Activated CD8-positive, alpha-beta memory T cell treated with anti-CD3 and anti-CD28 coated beads, Interleukin-2, amount 10 ng/mL, durations not matched to agents 7 days and 5 days (primary cell): ENCODE data around the gene KIF22. TPM values are rescaled to one million over a fixed set of nuclear protein-coding genes. Genes with fewer than 3 reads are reported as not detected.

Experiments
- ATAC-seq: fragments of 150-1000 bp; cut with Tn5 transposase; one replicate; pipeline ENCODE4 v1.10.0; 2021; ENCODE audit warnings: moderate library complexity
- CTCF ChIA-PET: fragments of 350-600 bp; sonication (Branson Sonifier 250); formaldehyde crosslinking; loops from one replicate; lab custom pipeline; 2021; ENCODE audit warnings: antibody characterized with exemption; lab: Charles Lee
- DNase-seq: peaks from one replicate; pipeline ENCODE4 v3.0.0-alpha.2; 2020
- H3K27ac Mint-ChIP-seq: one replicate; pipeline ENCODE4 v1.8.0; 2021; ENCODE audit warnings: mild to moderate bottlenecking, mixed read lengths
- H3K27me3 Mint-ChIP-seq: one replicate; pipeline ENCODE4 v1.8.0; 2021; ENCODE audit warnings: mixed read lengths
- H3K36me3 Mint-ChIP-seq: one replicate; pipeline ENCODE4 v1.8.0; 2021; ENCODE audit warnings: mild to moderate bottlenecking, mixed read lengths
- H3K4me1 Mint-ChIP-seq: one replicate; pipeline ENCODE4 v1.8.0; 2021; ENCODE audit warnings: mixed read lengths
- H3K4me3 Mint-ChIP-seq: one replicate; pipeline ENCODE4 v1.8.0; 2021; ENCODE audit warnings: mild to moderate bottlenecking, moderate library complexity, mixed read lengths
- H3K9me3 Mint-ChIP-seq: one replicate; pipeline ENCODE4 v1.8.0; 2022; ENCODE audit warnings: low read depth, mixed read lengths
- total RNA-seq, 2 experiments: library from RNA; stranded (reverse); gene quantifications; one replicate each; pipeline ENCODE4 v1.2.3, GENCODE V29; 2021

KIF22 gene
- total RNA-seq, 2 experiments from 2014 or later: 205 to 266 TPM

DNA sequence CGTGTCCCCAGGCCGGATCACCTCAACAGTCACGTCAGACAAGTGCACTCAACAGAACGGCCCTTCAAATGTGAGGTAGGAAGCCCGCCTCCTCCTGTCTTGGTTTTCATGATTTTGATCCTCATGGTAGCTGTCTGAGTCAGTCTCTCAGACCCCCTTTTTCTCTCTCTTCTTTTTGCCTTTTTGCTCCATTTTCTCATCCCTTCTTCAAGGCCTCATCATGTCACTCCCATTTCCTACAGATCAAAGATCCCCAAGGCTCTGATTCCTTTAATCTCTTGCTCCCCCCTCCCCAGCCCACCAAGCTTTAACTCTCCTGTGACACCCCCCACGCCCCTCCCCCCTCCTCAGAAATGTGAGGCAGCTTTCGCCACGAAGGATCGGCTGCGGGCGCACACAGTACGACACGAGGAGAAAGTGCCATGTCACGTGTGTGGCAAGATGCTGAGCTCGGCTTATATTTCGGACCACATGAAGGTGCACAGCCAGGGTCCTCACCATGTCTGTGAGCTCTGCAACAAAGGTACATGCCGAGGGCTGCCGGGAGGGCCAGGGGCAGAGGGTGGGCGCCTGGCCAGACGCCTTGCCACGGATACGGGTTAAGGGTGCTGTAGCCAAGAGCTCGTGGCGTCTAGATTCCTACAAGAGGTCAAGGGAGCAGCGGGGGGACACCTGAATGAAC lies 17.8 kb downstream of the KIF22 start:
- DNase-seq (peak; percentile 75), ATAC-seq (peak; percentile 10)
- peak overlapping the region; percentile 99 for H3K27ac Mint-ChIP-seq
- peaks cover 47% of the 10 kb centered on the region for H3K36me3 Mint-ChIP-seq
- CTCF ChIA-PET: interaction anchor here (0.6 to 3.6 kb wide), 16 partner anchors 11 to 247 kb away, joined by 3 to 87 read pairs (median 4); partner anchors contain the start of genes KIF22, MVP, PAGR1 and TAOK2
- peaks cover 54% of the 10 kb centered on the region for H3K4me1 Mint-ChIP-seq
- H3K9me3 Mint-ChIP-seq: no peaks in the 10 kb centered on the region
- peaks cover 12% of the 10 kb centered on the region for H3K27me3 Mint-ChIP-seq
- peak overlapping the region; percentile 96 for H3K4me3 Mint-ChIP-seq

DNA sequence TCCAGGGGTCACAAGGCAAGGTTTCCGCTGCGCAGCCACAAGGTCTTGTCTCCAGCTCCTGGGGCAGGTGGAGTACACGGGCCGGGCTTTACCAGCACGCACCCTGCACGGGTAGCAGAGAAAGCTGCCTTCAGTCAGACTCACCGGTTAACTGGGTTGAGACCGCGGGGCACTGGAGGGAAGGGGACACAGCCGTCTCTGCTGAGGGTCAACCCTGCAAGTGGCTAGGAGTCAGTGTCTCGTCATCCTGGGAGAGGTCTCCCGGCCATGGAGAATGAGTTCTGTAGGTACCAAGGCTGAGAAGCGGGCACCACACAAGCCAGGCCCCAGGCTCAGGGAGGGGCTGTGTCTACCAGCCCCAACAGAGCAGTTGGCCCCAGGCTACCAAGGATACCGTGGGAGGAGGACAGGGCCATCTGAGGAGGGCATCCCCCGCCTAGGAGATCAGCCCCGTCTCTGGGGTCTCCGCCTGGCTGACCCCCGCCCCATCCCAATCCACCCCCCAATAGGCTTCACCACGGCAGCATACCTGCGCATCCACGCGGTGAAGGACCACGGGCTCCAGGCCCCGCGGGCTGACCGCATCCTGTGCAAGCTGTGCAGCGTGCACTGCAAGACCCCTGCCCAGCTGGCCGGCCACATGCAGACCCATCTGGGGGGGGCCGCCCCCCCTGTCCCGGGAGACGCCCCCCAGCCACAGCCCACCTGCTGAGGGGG lies 18.6 kb downstream of the KIF22 start:
- DNase-seq (peak; percentile 62), ATAC-seq (no peak)
- Mint-ChIP-seq H3K27ac (peak overlapping the region; percentile 99), H3K9me3 (no peaks in the 10 kb centered on the region), H3K27me3 (peaks cover 12% of the 10 kb centered on the region), H3K4me3 (peak overlapping the region; percentile 96), H3K36me3 (peaks cover 42% of the 10 kb centered on the region), H3K4me1 (peaks cover 50% of the 10 kb centered on the region)
- CTCF ChIA-PET: interaction anchor here (1.0 to 3.6 kb wide), 9 partner anchors 10 to 164 kb away, joined by 3 to 87 read pairs (median 9); partner anchors contain the start of genes KIF22, MVP, PAGR1 and TAOK2

DNA sequence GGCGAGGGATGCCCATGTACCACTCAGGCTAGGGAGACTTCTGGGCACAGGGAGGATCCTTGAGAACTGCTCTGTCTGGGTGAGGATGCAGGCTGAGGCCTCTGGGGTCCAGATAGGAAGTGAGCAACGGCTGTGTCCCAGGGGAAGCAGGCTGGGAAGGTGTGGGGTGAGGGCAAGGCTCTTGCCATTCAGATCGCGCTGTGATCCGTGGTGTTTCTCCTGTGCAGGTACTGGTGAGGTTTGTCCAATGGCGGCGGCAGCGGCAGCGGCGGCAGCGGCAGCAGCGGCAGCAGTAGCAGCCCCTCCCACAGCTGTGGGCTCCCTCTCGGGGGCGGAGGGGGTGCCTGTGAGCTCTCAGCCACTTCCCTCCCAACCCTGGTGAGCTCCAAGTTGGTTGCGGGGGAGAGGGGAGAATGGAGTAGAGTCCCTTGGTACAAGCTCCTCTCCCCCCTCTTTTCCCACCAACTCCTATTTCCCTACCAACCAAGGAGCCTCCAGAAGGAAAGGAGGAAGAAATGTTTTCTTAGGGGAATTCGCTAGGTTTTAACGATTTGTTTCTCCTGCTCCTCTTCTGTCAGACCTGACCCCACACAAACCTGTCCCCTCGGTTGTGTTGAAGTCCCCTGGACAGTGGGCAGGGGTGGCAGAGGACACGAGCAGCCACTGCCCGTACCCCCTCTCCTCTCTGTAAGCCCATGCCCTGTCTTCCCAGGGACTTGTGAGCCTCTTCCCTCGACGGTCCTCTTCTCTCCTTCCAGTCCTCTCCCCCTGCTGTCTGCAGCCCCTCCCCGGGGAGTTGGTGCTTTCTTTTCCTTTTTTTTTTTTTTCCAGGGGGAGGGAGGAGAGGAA lies 19.5 kb downstream of the KIF22 start:
- peaks cover 37% of the 10 kb centered on the region for H3K36me3 Mint-ChIP-seq
- CTCF ChIA-PET: interaction anchor here (0.8 to 1.0 kb wide), 3 partner anchors 9 to 110 kb away, joined by 3 to 7 read pairs (median 4); partner anchors contain the start of gene MVP
- no peaks in the 10 kb centered on the region for H3K9me3 Mint-ChIP-seq
- peaks cover 51% of the 10 kb centered on the region for H3K4me1 Mint-ChIP-seq
- ATAC-seq: no peak
- peak overlapping the region; percentile 87 for H3K27ac Mint-ChIP-seq
- peaks cover 12% of the 10 kb centered on the region for H3K27me3 Mint-ChIP-seq
- H3K4me3 Mint-ChIP-seq: peak overlapping the region; percentile 96
- peak; percentile 81 for DNase-seq

- no peaks in the 10 kb centered on the region for H3K9me3 Mint-ChIP-seq
- no peak for DNase-seq
- no peak for ATAC-seq
- peaks cover 52% of the 10 kb centered on the region for H3K4me1 Mint-ChIP-seq
- peaks cover 35% of the 10 kb centered on the region for H3K36me3 Mint-ChIP-seq
- peak overlapping the region; percentile 96 for H3K4me3 Mint-ChIP-seq
- CTCF ChIA-PET: interaction anchor here (1.0 kb wide), 2 partner anchors 26 to 110 kb away, joined by 3 to 4 read pairs; no protein-coding TSS in a partner anchor
- H3K27ac Mint-ChIP-seq: peak overlapping the region; percentile 87
- peaks cover 12% of the 10 kb centered on the region for H3K27me3 Mint-ChIP-seq
Measured at GRCh38 chr16:29810699-29811169, 20.2 kb downstream of the KIF22 start.

- peaks cover 12% of the 10 kb centered on the region for H3K27me3 Mint-ChIP-seq
- peak; percentile 37 for ATAC-seq
- no peaks in the 10 kb centered on the region for H3K9me3 Mint-ChIP-seq
- peak; percentile 90 for DNase-seq
- peak overlapping the region; percentile 87 for H3K27ac Mint-ChIP-seq
- peaks cover 54% of the 10 kb centered on the region for H3K4me1 Mint-ChIP-seq
- CTCF ChIA-PET: interaction anchor here (1.0 to 1.1 kb wide), 2 partner anchors 10 to 26 kb away, joined by 3 to 5 read pairs; no protein-coding TSS in a partner anchor
- peak overlapping the region; percentile 96 for H3K4me3 Mint-ChIP-seq
- peaks cover 35% of the 10 kb centered on the region for H3K36me3 Mint-ChIP-seq
Measured at GRCh38 chr16:29811170-29811895, 20.8 kb downstream of the KIF22 start.

DNA sequence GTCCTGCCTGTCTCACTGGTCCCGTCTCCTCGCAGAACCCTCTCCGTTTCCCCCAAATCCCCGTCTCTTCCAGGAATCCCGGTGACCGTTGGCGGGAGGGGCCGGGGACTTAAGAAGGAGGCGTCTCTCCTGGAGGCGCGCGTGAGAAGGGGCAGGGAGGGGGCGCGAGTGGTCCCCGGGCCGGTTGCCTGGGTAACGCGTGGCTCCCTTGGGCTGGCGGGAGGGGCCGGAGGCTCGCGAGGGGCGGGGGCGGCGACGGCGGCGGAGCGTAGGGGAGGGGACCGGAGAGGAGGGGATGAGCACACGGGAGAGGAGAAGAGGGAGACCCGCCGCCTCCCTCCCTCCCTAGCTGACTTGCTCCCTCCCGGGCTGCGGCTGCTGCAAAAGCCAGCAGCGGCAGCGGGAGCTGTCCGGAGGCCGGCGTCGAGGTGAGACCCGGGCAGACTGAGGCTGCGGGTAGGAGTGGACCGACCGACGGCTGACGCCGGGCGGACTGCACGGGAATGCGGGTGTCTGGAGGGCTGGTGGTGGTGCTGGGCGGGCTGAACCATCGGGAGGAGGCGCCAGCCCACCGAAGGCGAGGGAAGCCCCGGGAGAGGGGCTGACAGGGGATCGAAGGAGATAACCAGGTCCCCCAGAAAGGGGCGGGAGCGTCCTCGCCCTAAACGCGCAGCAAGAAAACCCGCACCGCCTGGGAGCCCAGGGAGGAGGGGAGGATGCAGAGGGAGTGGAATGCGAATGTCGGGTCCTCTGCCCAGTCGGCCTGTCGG lies 21.5 kb downstream of the KIF22 start, which contains the start of gene PRRT2:
Gene PRRT2 (plus strand): TSS at position 298 of the 770 bp plus-strand sequence. CDS start 862 bp downstream, outside the sequence.
- peak; percentile 62 for DNase-seq
- Mint-ChIP-seq H3K27ac (peak within 1 kb of the TSS; percentile 87), H3K4me3 (peak within 1 kb of the TSS; percentile 96), H3K27me3 (peaks cover 12% of the 10 kb centered on the region), H3K9me3 (no peaks in the 10 kb centered on the region), H3K4me1 (peaks cover 57% of the 10 kb centered on the region), H3K36me3 (peaks cover 36% of the 10 kb centered on the region)
- ATAC-seq: no peak
- CTCF ChIA-PET: interaction anchor here (1.0 to 1.1 kb wide), 2 partner anchors 9 to 27 kb away, joined by 3 to 5 read pairs; no protein-coding TSS in a partner anchor

GRCh38 chr16:29812754-29813643 lies 22.4 kb downstream of the KIF22 start:
- peaks cover 31% of the 10 kb centered on the region for H3K36me3 Mint-ChIP-seq
- H3K9me3 Mint-ChIP-seq: no peaks in the 10 kb centered on the region
- CTCF ChIA-PET: interaction anchor here (0.6 to 0.9 kb wide), 3 partner anchors 9 to 112 kb away, joined by 3 read pairs; no protein-coding TSS in a partner anchor
- ATAC-seq (no peak), DNase-seq (no peak)
- H3K27ac Mint-ChIP-seq: no peak overlapping the region
- H3K27me3 Mint-ChIP-seq: peaks cover 12% of the 10 kb centered on the region
- peaks cover 63% of the 10 kb centered on the region for H3K4me1 Mint-ChIP-seq
- H3K4me3 Mint-ChIP-seq: no peak overlapping the region

GRCh38 chr16:29813644-29814562 lies 23.4 kb downstream of the KIF22 start:
- ATAC-seq: no peak
- CTCF ChIA-PET: interaction anchor here (0.8 to 16.1 kb wide), 3 partner anchors 35 to 113 kb away, joined by 3 to 192 read pairs (median 3); no protein-coding TSS in a partner anchor
- Mint-ChIP-seq H3K4me3 (no peak overlapping the region), H3K9me3 (no peaks in the 10 kb centered on the region), H3K4me1 (peaks cover 66% of the 10 kb centered on the region), H3K27me3 (peaks cover 12% of the 10 kb centered on the region), H3K27ac (no peak overlapping the region), H3K36me3 (peaks cover 29% of the 10 kb centered on the region)
- no peak for DNase-seq

- H3K27me3 Mint-ChIP-seq: peaks cover 12% of the 10 kb centered on the region
- no peak for ATAC-seq
- H3K4me3 Mint-ChIP-seq: peak overlapping the region; percentile 99
Measured at GRCh38 chr16:29814592-29814991, 24.0 kb downstream of the KIF22 start.

More at GRCh38 chr16:29814592-29814991, 24.0 kb downstream of the KIF22 start:
- no peaks in the 10 kb centered on the region for H3K9me3 Mint-ChIP-seq
- CTCF ChIA-PET: interaction anchor here (4.4 to 16.1 kb wide), 2 partner anchors 25 to 35 kb away, joined by 34 to 192 read pairs; partner anchors contain the start of gene KIF22
- peaks cover 67% of the 10 kb centered on the region for H3K4me1 Mint-ChIP-seq
- peaks cover 30% of the 10 kb centered on the region for H3K36me3 Mint-ChIP-seq
- no peak for DNase-seq
- H3K27ac Mint-ChIP-seq: peak overlapping the region; percentile 88
